ENCODE measurements around the gene MYBL2.
A peak's percentile ranks its signal among the peaks of the same experiment; 100 is the strongest.

Gene MYBL2

GRCh38 chr20:43655937-43656336 lies 11.0 kb upstream of the MYBL2 start:
- no peak overlapping the region for H3K27ac ChIP-seq
- TF ChIP-seq CTCF (conservative IDR thresholded peaks at IDR 0.05) = no peak
- no peak for TF ChIP-seq ZFX (IDR thresholded peaks at IDR 0.05)

- peak overlapping the region; percentile 83 for H3K27ac ChIP-seq
- no peak for TF ChIP-seq ZFX (IDR thresholded peaks at IDR 0.05)
- no peak; the same call in 1 of the 2 replicates for TF ChIP-seq CTCF (conservative IDR thresholded peaks at IDR 0.05)
Observed at GRCh38 chr20:43658069-43658722, 8.7 kb upstream of the MYBL2 start.

GRCh38 chr20:43658723-43659419 lies 8.0 kb upstream of the MYBL2 start:
- no peak for TF ChIP-seq ZFX (IDR thresholded peaks at IDR 0.05)
- no peak; the same call in 1 of the 2 replicates for TF ChIP-seq CTCF (conservative IDR thresholded peaks at IDR 0.05)

GRCh38 chr20:43662943-43663655 lies 3.8 kb upstream of the MYBL2 start:
- TF ChIP-seq CTCF (conservative IDR thresholded peaks at IDR 0.05) (no peak), ZFX (IDR thresholded peaks at IDR 0.05) (no peak)
- no peak overlapping the region for H3K27ac ChIP-seq

More at GRCh38 chr20:43658723-43659419, 8.0 kb upstream of the MYBL2 start:
- no peak overlapping the region; the same call in 1 of the 2 replicates for H3K27ac ChIP-seq

- TF ChIP-seq CTCF (conservative IDR thresholded peaks at IDR 0.05) (no peak), ZFX (IDR thresholded peaks at IDR 0.05) (no peak)
Observed at GRCh38 chr20:43665466-43666176, 1.3 kb upstream of the MYBL2 start.

GRCh38 chr20:43667341-43668132 lies 623 bp downstream of the MYBL2 start:
- TF ChIP-seq ZFX (IDR thresholded peaks at IDR 0.05) (peak; percentile 55; the same call in 1 of the 2 replicates), CTCF (conservative IDR thresholded peaks at IDR 0.05) (no peak)
- H3K27ac ChIP-seq = peak overlapping the region; percentile 74

More at GRCh38 chr20:43665466-43666176, 1.3 kb upstream of the MYBL2 start:
- H3K27ac ChIP-seq = no peak overlapping the region

Data from C4-2B (cell line).